GM18517 (cell line): ENCODE measurements around the gene NUP133.
"Not testable (repeated sequence)": the region's sequence is repeated elsewhere in the genome, so short reads cannot be mapped to it uniquely, and the experiment has no call there.

Experiments
- ATAC-seq: cut with Tn5 transposase; IDR thresholded peaks from one replicate; pipeline ENCODE4 v1.9.1; 2021; ENCODE audit warnings: mild to moderate bottlenecking, moderate library complexity; ENCODE audit not compliant: unreplicated experiment

The NUP133 gene

DNA sequence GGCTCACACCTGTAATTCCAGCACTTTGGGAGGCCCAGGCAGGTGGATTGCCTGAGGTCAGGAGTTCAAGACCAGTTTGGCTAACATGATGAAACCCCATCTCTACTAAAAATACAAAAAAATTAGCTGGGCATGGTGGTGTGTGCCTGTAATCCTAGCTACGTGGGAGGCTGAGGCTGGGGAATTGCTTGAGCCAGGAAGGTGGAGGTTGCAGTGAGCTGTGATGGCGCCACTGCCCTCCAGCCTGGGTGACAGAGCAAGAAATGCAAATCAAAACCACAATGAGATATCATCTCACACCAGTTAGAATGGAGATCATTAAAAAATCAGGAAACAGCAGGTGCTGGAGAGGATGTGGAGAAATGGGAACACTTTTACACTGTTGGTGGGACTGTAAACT lies 3.1 kb upstream of the NUP133 start:
- ATAC-seq = not testable (repeated sequence)

- ATAC-seq = no peak
These were observed 1.4 kb upstream of the NUP133 start for GRCh38 chr1:229509576-229509975.

DNA sequence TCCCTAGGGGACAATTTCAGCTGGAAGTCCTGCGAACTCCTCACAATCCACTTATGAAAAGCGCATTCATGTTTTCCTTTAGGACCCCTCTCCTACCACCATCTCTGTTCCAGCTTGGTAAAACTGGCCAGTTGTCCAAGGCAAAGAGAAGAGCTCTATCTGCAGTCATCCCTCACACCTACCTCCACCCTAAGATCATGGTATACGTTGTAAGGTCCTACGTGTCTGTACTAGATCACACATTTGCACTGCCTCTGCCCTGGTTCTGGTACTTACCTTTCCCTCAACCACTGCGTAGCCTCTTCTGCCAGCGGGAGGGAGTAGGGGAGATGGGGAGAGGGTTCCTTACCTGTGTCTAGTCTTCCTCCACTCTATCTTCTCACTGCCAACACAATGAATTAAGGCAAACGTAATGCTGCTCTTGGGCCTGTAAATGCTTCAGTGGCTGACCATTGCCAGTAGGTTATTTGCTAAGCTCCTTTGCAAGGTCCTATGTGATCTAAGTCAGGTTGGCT lies 739 bp upstream of the NUP133 start:
- no peak for ATAC-seq

DNA sequence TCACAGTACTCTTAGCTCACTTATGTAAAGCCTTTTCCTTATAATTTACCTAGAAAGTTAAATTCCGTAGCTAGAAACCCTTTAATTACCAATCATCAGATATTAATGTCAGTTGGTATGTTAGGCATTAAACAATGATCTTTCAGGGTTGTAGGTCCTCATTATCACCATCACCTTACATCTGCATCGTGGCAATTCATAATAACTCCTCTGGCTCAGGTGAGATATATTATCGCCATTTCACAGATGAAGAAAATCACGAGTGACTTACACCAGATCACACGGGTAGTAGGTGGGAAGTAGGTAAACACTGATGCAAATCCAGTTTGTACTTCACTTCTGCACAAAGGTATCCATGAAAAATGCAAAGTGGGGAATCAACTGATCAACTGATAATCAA lies 639 bp downstream of the NUP133 start:
- peak; percentile 3 for ATAC-seq

- no peak for ATAC-seq
These were observed 1.5 kb downstream of the NUP133 start for GRCh38 chr1:229506633-229507032.

DNA sequence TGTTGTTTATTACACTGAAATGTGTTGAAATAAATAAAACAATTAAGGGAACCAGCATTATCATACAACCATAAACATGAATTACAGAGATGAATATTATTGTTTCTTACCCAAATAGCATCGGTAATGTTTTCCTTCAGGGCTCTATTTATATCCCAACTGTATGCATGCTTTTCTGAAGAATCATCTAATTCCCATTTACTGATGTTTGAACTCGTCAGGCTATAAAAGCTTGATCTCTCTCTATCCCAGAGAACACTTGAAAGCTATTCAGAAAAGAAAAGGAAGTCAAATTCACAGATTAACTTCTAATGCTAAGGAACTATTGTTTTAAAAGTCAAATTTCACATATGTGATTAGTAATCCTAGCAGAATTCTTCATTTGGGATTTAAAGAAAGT lies 12.4 kb downstream of the NUP133 start:
- no peak for ATAC-seq

- no peak for ATAC-seq
These were observed 21.0 kb downstream of the NUP133 start for GRCh38 chr1:229487181-229487580.

- no peak for ATAC-seq
These were observed 22.8 kb downstream of the NUP133 start for GRCh38 chr1:229485318-229485717.

DNA sequence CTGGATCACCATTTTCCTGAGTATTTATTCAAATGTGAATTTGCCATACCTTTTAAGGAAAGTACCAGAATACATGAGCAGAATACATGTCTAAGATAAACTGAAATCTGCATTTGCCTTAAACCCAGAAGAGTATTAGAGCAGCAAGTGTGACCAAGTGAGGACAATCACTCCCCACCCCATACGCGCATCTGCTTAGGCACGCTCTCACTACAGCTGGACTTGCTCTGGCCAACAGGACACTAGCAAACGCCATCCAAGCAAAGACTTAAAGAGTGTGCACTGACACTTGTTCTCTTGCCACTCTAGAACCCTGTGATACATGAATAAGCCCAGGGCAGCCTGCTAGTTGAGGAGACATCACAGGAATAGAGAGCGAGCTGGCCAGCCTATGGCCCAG lies 25.6 kb downstream of the NUP133 start:
- ATAC-seq = no peak

- no peak for ATAC-seq
These were observed 27.6 kb downstream of the NUP133 start for GRCh38 chr1:229480495-229480894.

DNA sequence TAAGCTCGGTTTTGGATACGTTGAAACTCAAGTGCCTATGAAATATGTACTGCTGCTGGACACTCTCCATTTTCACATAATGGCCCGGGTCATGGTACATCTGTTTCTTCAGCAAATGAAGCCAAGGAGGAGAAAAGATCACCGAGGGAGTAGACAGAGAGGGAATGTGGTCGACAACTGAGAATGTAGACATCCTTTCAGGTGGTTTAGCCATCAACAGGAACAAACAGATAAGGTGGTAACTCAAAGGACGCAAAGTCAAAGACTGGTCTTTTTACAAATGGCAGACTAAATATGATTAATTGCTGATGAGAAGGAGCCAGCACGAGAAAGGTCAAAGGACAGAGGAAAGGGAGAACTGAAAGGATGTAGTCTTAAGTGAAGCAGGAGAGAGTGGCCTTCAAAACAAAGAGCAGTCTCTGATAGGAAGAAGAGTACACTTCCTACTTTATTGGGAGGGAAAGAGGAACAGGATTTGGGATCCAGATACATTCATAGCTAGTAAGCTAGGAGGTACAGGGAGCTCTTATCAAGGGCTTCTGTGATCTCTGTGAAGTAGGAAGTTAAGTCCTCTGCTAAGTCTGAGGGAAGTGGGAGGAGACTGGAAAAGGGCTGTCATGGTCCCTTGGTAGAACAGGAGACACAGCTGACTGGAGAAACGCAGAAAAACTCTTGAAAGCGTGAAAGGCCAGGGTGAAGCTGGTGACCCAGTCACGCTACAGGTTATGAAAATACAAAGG lies 28.3 kb downstream of the NUP133 start:
- peak; percentile 62 for ATAC-seq

DNA sequence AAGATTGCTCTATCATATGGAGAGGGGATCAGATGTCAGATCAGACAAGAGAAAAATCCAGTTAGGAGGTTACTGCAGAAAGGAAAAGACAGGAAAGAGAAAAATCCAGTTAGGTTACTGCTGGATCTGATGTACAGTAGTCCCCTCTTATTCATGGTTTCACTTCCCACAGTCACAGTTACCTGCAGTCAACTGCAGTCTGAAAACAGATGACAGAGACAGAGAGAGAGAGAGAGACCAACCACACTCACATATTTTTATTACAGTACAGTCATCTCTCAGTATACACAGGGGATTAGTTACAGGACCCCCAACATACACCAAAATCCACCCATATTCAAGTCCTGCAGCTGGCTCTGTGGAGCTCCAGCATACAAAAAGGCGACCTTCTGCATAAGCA lies 29.3 kb downstream of the NUP133 start:
- ATAC-seq = peak; percentile 78

- not testable (repeated sequence) for ATAC-seq
These were observed 32.3 kb downstream of the NUP133 start for GRCh38 chr1:229475859-229476258.

DNA sequence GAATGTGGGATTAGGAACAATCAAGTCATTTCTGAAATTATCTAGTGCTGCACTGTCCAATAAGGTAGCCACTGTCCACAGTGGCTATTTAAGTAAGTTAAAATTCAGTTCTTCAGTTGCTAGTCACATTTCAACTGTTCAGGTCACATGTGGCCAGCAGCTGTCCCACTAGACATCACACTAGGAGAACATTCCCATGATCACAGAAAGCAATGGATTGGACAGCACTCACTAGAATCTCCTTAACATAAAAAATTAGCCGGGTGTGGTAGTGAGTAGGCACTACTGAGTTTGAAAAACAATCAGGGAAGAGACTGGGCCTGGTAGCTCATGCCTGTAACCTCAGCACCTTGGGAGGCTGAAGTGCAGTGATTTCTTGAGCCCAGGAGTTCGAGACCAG lies 33.6 kb downstream of the NUP133 start:
- ATAC-seq = no peak

- ATAC-seq = no peak
These were observed 37.0 kb downstream of the NUP133 start for GRCh38 chr1:229471175-229471574.

DNA sequence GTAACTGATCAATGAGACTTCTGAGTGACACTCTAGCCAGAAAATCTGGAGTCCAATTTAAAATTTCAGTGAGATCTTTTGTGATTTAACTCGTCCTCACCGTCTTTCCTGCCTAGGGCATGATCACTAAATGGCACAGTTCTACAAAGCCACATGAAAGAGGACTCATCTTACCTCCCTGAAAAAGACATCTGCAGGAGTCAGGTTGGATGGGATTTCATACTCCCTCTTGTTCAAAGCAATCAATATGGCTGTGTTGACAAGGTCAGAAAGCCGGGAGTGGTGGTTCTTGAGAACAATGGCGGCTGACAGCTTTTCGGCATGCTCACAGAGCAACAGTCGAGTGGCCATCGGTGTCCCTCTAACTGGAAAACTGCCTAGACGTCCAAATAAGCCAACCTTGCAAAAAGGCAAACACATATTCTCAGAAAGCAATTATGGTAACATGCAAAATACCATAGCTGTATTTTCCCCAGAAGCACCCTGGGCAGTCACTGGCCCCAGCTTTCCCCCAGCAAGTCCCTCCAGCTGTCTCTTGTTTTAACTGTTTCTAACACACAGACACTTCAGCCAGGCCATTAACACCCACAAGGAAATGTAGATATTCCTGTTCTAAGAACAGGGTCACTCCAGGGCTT lies 37.6 kb downstream of the NUP133 start:
- no peak for ATAC-seq

DNA sequence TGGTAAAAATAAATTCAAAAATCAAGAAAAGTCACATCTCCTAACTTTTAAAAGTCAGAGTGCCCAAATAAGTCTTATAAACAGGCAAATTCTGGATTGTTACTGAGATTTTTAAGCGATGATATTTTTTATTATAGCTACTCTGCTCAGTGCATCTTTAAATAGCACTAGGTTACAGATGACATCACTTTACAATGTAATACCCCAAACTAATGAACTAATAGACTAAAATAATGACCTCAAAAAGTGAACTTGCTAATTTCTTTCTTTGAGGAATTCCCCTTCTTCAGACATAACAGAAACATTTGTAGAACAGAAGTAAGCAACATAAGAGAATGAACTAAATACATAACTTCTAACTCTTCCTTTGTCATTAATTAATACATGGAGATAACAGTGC lies 41.3 kb downstream of the NUP133 start:
- ATAC-seq = no peak

- no peak for ATAC-seq
These were observed 43.5 kb downstream of the NUP133 start for GRCh38 chr1:229464672-229465071.

DNA sequence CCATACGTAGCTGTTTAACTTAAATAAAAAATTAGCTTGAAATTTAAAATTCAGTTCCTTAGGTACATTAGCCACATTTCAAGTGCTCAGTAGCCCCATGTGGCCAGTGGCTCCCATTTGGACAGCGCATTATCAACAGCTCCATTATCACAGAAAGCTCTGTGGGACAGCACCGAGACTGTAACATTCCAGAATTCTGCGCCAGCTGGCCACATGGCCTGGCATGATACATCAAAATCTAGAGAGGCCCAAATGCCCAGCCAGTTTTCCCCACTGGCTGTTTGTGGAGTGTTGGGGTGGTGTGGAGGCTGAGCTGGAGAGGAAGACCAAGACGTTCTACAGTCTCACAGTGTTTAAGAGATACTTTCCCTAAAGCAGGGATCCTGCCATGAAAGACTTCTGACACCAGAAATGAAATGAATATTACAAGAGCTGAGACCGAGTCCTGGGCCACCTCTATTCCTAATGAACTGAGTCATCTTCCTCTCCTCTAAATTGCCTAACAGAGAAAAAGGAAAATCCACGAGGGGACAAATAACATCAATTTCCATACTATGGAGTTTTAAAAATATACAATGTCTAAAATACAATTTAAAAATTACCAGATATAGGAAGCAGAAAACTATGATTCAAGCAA lies 47.0 kb downstream of the NUP133 start:
- no peak for ATAC-seq

- no peak for ATAC-seq
These were observed 48.3 kb downstream of the NUP133 start for GRCh38 chr1:229459815-229460214.

- no peak for ATAC-seq
These were observed 50.7 kb downstream of the NUP133 start for GRCh38 chr1:229457436-229457835.

DNA sequence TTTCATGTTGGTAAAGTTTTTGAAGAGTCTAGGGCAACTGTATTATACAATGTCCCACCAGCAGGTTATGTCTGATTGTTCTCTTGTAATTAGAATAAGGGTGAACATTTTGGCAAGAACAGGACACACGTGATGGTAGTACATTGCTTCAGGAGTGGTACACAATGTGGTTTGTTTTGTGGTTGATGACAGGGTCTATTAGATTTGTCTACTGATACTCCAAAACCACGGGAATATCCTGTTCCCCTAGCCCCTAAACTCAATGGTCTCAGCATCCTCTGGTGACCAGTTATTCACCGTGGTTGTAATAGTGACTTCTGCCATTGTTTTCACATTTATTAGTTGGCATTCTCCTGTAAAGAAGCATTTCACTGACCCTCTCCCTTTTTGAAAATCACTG lies 52.1 kb downstream of the NUP133 start:
- no peak for ATAC-seq
